ENCODE data around the gene SMNDC1. TPM values are rescaled to one million over a fixed set of nuclear protein-coding genes. Genes with fewer than 3 reads are reported as not detected.
"Not testable (repeated sequence)": the region's sequence is repeated elsewhere in the genome, so short reads cannot be mapped to it uniquely, and the experiment has no call there.

The SMNDC1 gene
- total RNA-seq, 1 donor from 2014 or later: 15.1 TPM

DNA sequence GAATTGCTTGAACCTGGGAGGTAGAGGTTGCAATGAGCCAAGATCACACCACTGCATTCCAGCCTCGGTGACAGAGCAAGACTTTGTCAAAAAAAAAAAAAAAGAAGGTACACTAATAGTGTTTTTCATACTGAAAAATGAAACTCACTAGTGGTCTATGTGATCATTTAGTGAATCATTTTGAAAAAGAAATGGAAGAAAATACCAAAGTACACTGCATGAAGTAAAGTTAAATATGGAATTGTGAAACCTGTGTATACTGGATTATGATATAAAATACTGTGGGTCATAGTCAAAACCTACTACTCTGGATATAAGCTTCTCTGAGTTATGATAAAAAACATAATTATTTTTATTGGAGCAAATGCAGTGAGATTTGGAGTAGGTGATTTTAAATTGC, 55.2 kb downstream of the SMNDC1 start:
- not testable (repeated sequence) for DNase-seq

DNA sequence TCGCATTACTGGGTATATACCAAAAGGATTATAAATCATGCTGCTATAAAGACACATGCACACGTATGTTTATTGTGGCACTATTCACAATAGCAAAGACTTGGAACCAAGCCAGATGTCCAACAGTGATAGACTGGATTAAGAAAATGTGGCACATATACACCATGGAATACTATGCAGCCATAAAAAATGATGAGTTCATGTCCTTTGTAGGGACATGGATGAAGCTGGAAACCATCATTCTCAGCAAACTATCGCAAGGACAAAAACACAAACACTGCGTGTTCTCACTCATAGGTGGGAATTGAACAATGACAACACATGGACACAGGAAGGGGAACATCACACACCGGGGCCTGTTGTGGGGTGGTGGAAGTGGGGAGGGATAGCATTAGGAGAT, 56.9 kb downstream of the SMNDC1 start:
- not testable (repeated sequence) for DNase-seq

DNA sequence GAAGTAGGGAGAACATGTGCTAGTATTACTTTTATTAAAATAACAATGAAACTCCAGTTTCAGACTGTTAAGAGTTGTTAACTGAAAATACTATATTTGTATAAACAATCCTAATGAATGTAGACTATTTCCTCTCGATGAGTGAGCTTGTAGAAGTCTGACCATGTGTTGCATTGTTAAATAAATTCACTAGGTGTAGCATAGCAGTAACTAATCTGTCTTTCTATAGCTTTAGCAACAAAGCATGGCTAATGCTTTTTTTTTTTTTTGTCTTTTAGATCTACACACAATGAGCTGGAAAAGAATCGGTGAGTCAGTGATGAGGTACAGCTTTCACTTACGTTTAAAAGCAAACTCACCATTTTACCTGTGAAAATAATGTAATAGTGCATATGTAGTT, 60.2 kb downstream of the SMNDC1 start:
- no peak for DNase-seq

GRCh38 chr10:110242511-110242910, 62.2 kb downstream of the SMNDC1 start:
- no peak for DNase-seq

- DNase-seq: no peak
Measured at GRCh38 chr10:110241841-110242240, 62.9 kb downstream of the SMNDC1 start.

DNA sequence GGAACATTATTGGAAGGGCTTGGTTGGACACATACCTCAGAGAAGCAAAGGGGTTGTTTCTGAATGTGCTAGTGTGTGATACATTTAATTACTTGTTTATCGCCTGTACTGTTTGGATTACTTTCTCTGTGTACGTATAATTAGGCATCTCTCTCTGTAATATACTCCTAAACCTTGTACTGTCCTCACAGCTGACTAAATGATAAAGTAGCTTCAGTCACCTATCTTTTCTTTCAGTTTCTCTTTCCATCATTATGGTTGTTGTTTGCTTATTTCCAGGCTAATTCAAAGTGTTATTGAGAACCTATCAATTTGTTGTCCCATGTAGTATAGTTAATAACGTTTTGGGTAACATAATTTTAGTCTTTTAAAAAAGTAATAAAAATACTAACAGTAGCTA, 63.3 kb downstream of the SMNDC1 start:
- DNase-seq: no peak

Other genes starting within 250 kb of the SMNDC1 start
- 68.2 TPM for gene MXI1, start 97.3 kb downstream of the SMNDC1 start, total RNA-seq
- 4.7 TPM for gene DUSP5, start 193.0 kb upstream of the SMNDC1 start, total RNA-seq

Measured in occipital lobe (tissue), 2 donors.